ENCODE measurements around the gene RTN3.

The RTN3 gene

DNA sequence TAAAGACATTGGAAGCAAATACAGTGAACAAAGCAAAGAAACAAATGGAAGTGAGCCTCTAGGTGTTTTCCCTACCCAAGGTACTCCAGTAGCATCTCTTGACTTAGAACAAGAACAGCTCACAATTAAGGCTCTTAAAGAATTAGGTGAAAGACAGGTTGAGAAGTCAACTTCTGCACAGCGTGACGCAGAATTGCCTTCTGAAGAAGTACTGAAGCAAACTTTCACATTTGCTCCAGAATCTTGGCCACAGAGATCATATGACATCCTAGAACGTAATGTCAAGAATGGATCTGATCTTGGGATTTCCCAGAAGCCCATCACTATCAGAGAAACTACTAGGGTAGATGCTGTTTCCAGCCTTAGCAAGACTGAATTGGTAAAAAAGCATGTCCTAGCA is 39.3 kb downstream of the RTN3 start:
- no peak overlapping the region for H3K4me3 ChIP-seq (ENCODE audit: low read depth, low read length)
- no peak for DNase-seq (ENCODE audit: low read depth, low spot score)
- POLR2A ChIA-PET = no interaction called here
- TF ChIP-seq, protein P1, sequence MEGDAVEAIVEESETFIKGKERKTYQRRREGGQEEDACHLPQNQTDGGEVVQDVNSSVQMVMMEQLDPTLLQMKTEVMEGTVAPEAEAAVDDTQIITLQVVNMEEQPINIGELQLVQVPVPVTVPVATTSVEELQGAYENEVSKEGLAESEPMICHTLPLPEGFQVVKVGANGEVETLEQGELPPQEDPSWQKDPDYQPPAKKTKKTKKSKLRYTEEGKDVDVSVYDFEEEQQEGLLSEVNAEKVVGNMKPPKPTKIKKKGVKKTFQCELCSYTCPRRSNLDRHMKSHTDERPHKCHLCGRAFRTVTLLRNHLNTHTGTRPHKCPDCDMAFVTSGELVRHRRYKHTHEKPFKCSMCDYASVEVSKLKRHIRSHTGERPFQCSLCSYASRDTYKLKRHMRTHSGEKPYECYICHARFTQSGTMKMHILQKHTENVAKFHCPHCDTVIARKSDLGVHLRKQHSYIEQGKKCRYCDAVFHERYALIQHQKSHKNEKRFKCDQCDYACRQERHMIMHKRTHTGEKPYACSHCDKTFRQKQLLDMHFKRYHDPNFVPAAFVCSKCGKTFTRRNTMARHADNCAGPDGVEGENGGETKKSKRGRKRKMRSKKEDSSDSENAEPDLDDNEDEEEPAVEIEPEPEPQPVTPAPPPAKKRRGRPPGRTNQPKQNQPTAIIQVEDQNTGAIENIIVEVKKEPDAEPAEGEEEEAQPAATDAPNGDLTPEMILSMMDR (IDR thresholded peaks at IDR 0.05; ENCODE audit: insufficient read depth, low read length, missing control alignments) = no peak
- CTCF ChIA-PET = interaction anchor here (0.8 kb wide), 1 partner anchor 11 kb away, joined by 4 read pairs; no protein-coding TSS in a partner anchor

DNA sequence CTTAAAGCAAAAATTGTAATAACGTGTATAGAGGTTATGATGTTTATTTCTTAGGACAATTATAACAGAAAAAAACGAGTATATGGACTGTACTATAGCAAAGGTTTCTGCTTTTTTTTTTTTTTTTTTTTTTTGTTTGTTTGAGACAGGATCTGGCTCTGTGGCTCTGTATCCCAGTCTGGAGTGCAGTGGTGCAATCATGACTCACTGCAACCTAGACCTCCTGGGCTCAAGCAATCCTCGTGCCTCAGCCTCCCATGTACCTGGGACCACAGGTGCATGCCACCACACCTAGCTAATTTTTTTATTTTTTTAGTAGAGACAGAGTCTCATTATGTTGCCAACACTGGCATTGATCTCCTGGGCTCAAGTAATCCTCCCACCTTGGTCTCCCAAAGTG is 48.0 kb downstream of the RTN3 start:
- ChIA-PET POLR2A (no interaction called here), CTCF (interaction anchor here (1.8 to 5.6 kb wide), 2 partner anchors 10 to 90 kb away, joined by 5 to 53 read pairs; no protein-coding TSS in a partner anchor)
- DNase-seq (ENCODE audit: low read depth, low spot score) = no peak
- TF ChIP-seq, protein P1 (IDR thresholded peaks at IDR 0.05; ENCODE audit: insufficient read depth, low read length, missing control alignments) = no peak
- H3K4me3 ChIP-seq (ENCODE audit: low read depth, low read length) = no peak overlapping the region

DNA sequence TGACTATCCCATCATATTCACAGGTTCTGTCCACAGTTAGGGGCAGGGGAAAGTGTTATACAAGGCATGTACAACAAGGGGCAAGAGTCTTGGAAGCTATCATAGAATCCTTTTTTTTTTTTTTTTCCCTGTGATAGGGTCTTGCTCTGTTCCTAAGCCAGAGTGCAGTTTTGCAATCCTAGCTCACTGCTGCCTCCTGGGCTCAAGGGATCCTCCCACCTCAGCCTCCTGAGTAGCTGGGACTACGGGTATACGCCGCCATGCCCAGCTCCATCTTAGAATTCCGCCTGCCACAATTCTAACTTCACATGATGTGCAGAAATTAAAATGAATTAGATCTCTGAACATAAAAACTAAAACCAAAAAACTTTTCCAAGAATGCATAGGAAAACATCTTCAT is 55.6 kb downstream of the RTN3 start:
- TF ChIP-seq, protein P1 (IDR thresholded peaks at IDR 0.05; ENCODE audit: insufficient read depth, low read length, missing control alignments) = no peak
- CTCF ChIA-PET = interaction anchor here (1.1 to 6.3 kb wide), 6 partner anchors 7 to 258 kb away, joined by 3 to 53 read pairs (median 13); no protein-coding TSS in a partner anchor
- DNase-seq (ENCODE audit: low read depth, low spot score) = no peak
- H3K4me3 ChIP-seq (ENCODE audit: low read depth, low read length) = no peak overlapping the region
- POLR2A ChIA-PET = no interaction called here

DNA sequence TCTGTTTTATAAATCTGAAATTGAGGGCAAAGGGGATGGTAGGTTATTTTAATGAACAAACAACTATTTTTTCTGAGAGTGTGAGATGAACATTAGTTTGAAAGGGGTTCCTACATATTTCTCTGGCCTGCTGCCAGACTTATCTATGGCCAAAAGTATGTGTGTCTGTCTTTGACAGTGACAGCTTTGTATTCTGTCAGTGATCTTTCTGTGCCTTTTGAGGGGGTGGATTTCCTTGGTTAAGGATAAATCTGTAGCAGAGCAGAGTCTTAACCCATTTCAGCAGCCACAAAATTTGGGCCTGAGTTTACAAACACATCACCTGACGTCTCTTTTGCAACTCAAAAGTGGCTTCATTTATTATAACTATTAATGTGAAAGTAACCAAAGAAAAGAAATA is 56.4 kb downstream of the RTN3 start:
- POLR2A ChIA-PET = no interaction called here
- DNase-seq (ENCODE audit: low read depth, low spot score) = no peak
- no peak overlapping the region for H3K4me3 ChIP-seq (ENCODE audit: low read depth, low read length)
- TF ChIP-seq, protein P1 (IDR thresholded peaks at IDR 0.05; ENCODE audit: insufficient read depth, low read length, missing control alignments) = no peak
- CTCF ChIA-PET = interaction anchor here (0.8 to 6.3 kb wide), 28 partner anchors 8 to 258 kb away, joined by 3 to 53 read pairs (median 6); partner anchors contain the start of genes ATL3 and ZFTA

DNA sequence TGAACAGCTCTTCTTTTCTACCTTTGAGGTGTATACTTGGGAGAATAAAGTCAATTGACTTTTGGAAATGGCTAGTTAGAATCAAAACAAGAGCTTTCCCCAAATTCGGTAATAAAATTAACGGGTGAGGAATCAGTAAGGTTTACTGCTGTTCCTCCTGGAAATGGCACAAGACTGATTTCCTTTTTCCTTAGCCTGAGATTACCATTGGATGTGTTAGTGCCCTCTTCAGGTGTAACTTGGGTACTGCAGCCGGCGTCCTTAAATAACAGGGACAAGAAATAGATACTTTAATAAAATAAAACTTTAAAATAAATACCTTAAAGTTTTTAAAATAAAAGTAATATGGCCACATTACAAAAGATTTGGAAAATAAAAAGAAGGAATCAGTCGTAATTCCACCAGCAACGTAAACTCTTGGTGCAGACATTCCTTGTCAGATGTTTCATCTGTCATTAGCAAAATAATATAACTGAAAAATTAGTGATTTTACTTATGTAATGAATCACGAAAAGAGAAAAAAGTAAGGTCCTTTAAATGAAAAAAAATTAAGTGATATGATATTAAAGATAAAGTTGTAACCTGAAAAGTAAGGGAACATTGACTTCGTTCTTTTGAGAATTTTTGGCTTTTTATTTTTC is 57.5 kb downstream of the RTN3 start:
- TF ChIP-seq, protein P1 (IDR thresholded peaks at IDR 0.05; ENCODE audit: insufficient read depth, low read length, missing control alignments) = peak; percentile 70
- ChIA-PET CTCF (interaction anchor here (0.6 to 6.3 kb wide), 38 partner anchors 9 to 263 kb away, joined by 3 to 53 read pairs (median 5); partner anchors contain the start of genes ATL3 and ZFTA), POLR2A (no interaction called here)
- H3K4me3 ChIP-seq (ENCODE audit: low read depth, low read length) = no peak overlapping the region
- DNase-seq (ENCODE audit: low read depth, low spot score) = no peak

DNA sequence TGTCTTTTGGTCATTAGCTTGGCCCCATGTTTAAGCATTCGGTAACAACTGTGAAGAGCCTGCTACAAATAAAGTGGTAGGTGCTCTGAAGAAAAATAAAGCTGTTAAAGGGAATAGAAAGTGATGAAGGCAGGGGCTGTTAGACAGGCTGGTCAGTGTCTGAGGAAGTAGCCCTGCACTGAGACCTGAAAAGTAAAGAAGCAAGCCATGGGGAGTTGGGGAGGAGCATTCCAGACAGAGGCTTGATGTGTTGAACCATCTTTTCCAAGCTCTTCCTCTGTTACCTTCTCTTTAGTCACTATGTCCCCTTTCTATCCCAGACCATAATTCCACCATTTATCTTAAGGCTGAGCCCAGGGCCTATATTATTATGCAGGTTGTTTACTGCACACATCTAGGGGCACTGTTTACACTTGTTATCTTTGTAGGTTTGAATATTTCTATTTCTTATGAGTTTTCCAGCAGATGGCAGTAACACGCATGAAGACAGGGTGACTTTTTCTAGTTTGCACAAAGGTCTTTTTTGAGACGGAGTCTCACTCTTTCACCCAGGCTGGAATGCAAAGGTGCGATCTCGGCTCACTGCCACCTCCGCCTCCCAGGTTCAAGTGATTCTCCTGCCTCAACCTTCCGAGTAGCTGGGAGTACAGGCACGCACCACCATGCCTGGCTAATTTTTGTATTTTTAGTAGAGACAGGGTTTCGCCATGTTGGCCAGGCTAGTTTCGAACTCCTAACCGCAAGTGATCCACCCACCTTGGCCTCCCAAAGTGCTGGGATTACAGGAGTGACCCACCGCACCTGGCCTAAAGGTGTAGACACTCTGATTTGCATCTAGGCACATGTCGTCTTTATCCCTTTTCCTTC is 64.2 kb downstream of the RTN3 start:
- TF ChIP-seq, protein P1 (IDR thresholded peaks at IDR 0.05; ENCODE audit: insufficient read depth, low read length, missing control alignments) = no peak
- CTCF ChIA-PET = interaction anchor here (0.7 to 1.7 kb wide), 5 partner anchors 11 to 109 kb away, joined by 3 to 7 read pairs (median 3); no protein-coding TSS in a partner anchor
- POLR2A ChIA-PET = no interaction called here
- DNase-seq (ENCODE audit: low read depth, low spot score) = no peak
- no peak overlapping the region for H3K4me3 ChIP-seq (ENCODE audit: low read depth, low read length)
